Measurements from ENCODE around the gene DOCK7.
A peak's percentile ranks its signal among the peaks of the same experiment; 100 is the strongest.
"Not testable (repeated sequence)": the region's sequence is repeated elsewhere in the genome, so short reads cannot be mapped to it uniquely, and the experiment has no call there.

The DOCK7 gene

GRCh38 chr1:62677822-62678221 lies 10.4 kb downstream of the DOCK7 start:
- not testable (repeated sequence) for H4K91ac ChIP-seq (ENCODE audit: low read length); H3K4me3 ChIP-seq (ENCODE audit: insufficient read depth in 1 of 2, low read depth in 1 of 2, low read length in 2 of 2); H3K27ac ChIP-seq (ENCODE audit: low read length, poor library complexity, severe bottlenecking); H2BK5ac ChIP-seq (ENCODE audit: low read depth, low read length, poor library complexity, severe bottlenecking); H2AFZ ChIP-seq (ENCODE audit: low read depth, low read length); H3K14ac ChIP-seq (ENCODE audit: low read length in 2 of 2); DNase-seq; H2BK120ac ChIP-seq (ENCODE audit: low read depth, low read length); H3K4ac ChIP-seq (ENCODE audit: low read depth in 1 of 2, low read length in 2 of 2); H4K8ac ChIP-seq (ENCODE audit: low read length); H3K4me1 ChIP-seq (ENCODE audit: control insufficient read depth, insufficient read depth, low read depth, low read length); H2BK15ac ChIP-seq (ENCODE audit: low read depth, poor library complexity, severe bottlenecking); H3K36me3 ChIP-seq (ENCODE audit: control insufficient read depth in 1 of 2, insufficient read depth in 2 of 2, low read depth in 1 of 2, low read length in 2 of 2); H3K4me2 ChIP-seq (ENCODE audit: low read length, poor library complexity, severe bottlenecking); H3K23ac ChIP-seq (ENCODE audit: low read length in 2 of 2); H3K79me1 ChIP-seq (replicated peaks; ENCODE audit: low read length, poor library complexity, severe bottlenecking); H2BK12ac ChIP-seq (ENCODE audit: low read length in 2 of 2); H2AK5ac ChIP-seq (ENCODE audit: low read length, severe bottlenecking); H3K9me3 ChIP-seq (ENCODE audit: control insufficient read depth, low read length); H3K27me3 ChIP-seq (ENCODE audit: control insufficient read depth in 1 of 2, insufficient read depth in 1 of 2, low read length in 2 of 2); H3K18ac ChIP-seq (ENCODE audit: low read depth in 1 of 2, low read length in 2 of 2)
- peak overlapping the region; percentile 69 for H3K9ac ChIP-seq (ENCODE audit: low read length)
- no CpG with 5 or more reads among the region's 2 CpGs for WGBS

- H3K4me3 ChIP-seq (ENCODE audit: insufficient read depth in 1 of 2, low read depth in 1 of 2, low read length in 2 of 2), result peak overlapping the region in 1 of 2 experiments; percentile 32
Observed at GRCh38 chr1:62676611-62677356, 11.4 kb downstream of the DOCK7 start.

GRCh38 chr1:62673629-62674028 lies 14.6 kb downstream of the DOCK7 start:
- Histone ChIP-seq H4K91ac (ENCODE audit: low read length) (no peak overlapping the region), H3K4ac (ENCODE audit: low read depth in 1 of 2, low read length in 2 of 2) (no peak overlapping the region), H2BK15ac (ENCODE audit: low read depth, poor library complexity, severe bottlenecking) (no peak overlapping the region), H3K36me3 (ENCODE audit: control insufficient read depth in 1 of 2, insufficient read depth in 2 of 2, low read depth in 1 of 2, low read length in 2 of 2) (no peaks in the 10 kb centered on the region), H3K4me3 (ENCODE audit: insufficient read depth in 1 of 2, low read depth in 1 of 2, low read length in 2 of 2) (no peak overlapping the region), H3K23ac (ENCODE audit: low read length in 2 of 2) (no peak overlapping the region), H3K4me1 (ENCODE audit: control insufficient read depth, insufficient read depth, low read depth, low read length) (no peaks in the 10 kb centered on the region), H3K9ac (ENCODE audit: low read length) (no peak overlapping the region), H2AK5ac (ENCODE audit: low read length, severe bottlenecking) (no peak overlapping the region), H4K8ac (ENCODE audit: low read length) (no peak overlapping the region), H2BK12ac (ENCODE audit: low read length in 2 of 2) (no peak overlapping the region), H3K9me3 (ENCODE audit: control insufficient read depth, low read length) (no peaks in the 10 kb centered on the region), H3K79me1 (replicated peaks; ENCODE audit: low read length, poor library complexity, severe bottlenecking) (peaks cover 6% of the 10 kb centered on the region), H3K4me2 (ENCODE audit: low read length, poor library complexity, severe bottlenecking) (no peak overlapping the region), H3K27ac (ENCODE audit: low read length, poor library complexity, severe bottlenecking) (no peak overlapping the region), H2BK120ac (ENCODE audit: low read depth, low read length) (no peak overlapping the region), H3K14ac (ENCODE audit: low read length in 2 of 2) (no peak overlapping the region), H3K27me3 (ENCODE audit: control insufficient read depth in 1 of 2, insufficient read depth in 1 of 2, low read length in 2 of 2) (no peaks in the 10 kb centered on the region), H2BK5ac (ENCODE audit: low read depth, low read length, poor library complexity, severe bottlenecking) (no peak overlapping the region), H2AFZ (ENCODE audit: low read depth, low read length) (no peak overlapping the region), H3K18ac (ENCODE audit: low read depth in 1 of 2, low read length in 2 of 2) (no peak overlapping the region)
- DNase-seq, result no peak
- WGBS, result no CpG with 5 or more reads among the region's 1 CpG

More at GRCh38 chr1:62676611-62677356, 11.4 kb downstream of the DOCK7 start:
- H2AK5ac ChIP-seq (ENCODE audit: low read length, severe bottlenecking), result no peak overlapping the region
- no peaks in the 10 kb centered on the region for H3K36me3 ChIP-seq (ENCODE audit: control insufficient read depth in 1 of 2, insufficient read depth in 2 of 2, low read depth in 1 of 2, low read length in 2 of 2)
- no peak overlapping the region for H3K23ac ChIP-seq (ENCODE audit: low read length in 2 of 2)
- no peak overlapping the region for H2BK15ac ChIP-seq (ENCODE audit: low read depth, poor library complexity, severe bottlenecking)
- H3K27me3 ChIP-seq (ENCODE audit: control insufficient read depth in 1 of 2, insufficient read depth in 1 of 2, low read length in 2 of 2), result no peaks in the 10 kb centered on the region
- H3K4ac ChIP-seq (ENCODE audit: low read depth in 1 of 2, low read length in 2 of 2), result no peak overlapping the region
- DNase-seq, result peak; percentile 19
- H4K8ac ChIP-seq (ENCODE audit: low read length), result no peak overlapping the region
- no peak overlapping the region for H3K14ac ChIP-seq (ENCODE audit: low read length in 2 of 2)
- H3K18ac ChIP-seq (ENCODE audit: low read depth in 1 of 2, low read length in 2 of 2), result peak overlapping the region; percentile 17 to 57
- no peaks in the 10 kb centered on the region for H3K4me1 ChIP-seq (ENCODE audit: control insufficient read depth, insufficient read depth, low read depth, low read length)
- no peak overlapping the region for H2BK5ac ChIP-seq (ENCODE audit: low read depth, low read length, poor library complexity, severe bottlenecking)
- no peaks in the 10 kb centered on the region for H3K9me3 ChIP-seq (ENCODE audit: control insufficient read depth, low read length)
- H2BK120ac ChIP-seq (ENCODE audit: low read depth, low read length), result no peak overlapping the region
- peaks cover 4% of the 10 kb centered on the region for H3K79me1 ChIP-seq (replicated peaks; ENCODE audit: low read length, poor library complexity, severe bottlenecking)
- H3K27ac ChIP-seq (ENCODE audit: low read length, poor library complexity, severe bottlenecking), result no peak overlapping the region
- peak overlapping the region; percentile 69 for H3K9ac ChIP-seq (ENCODE audit: low read length)
- H4K91ac ChIP-seq (ENCODE audit: low read length), result no peak overlapping the region
- H3K4me2 ChIP-seq (ENCODE audit: low read length, poor library complexity, severe bottlenecking), result no peak overlapping the region
- H2BK12ac ChIP-seq (ENCODE audit: low read length in 2 of 2), result no peak overlapping the region
- no peak overlapping the region for H2AFZ ChIP-seq (ENCODE audit: low read depth, low read length)
- 100% methylated on average over 2 of the region's 2 CpGs for WGBS

- peaks cover 4% of the 10 kb centered on the region for H3K79me1 ChIP-seq (replicated peaks; ENCODE audit: low read length, poor library complexity, severe bottlenecking)
- H3K36me3 ChIP-seq (ENCODE audit: control insufficient read depth in 1 of 2, insufficient read depth in 2 of 2, low read depth in 1 of 2, low read length in 2 of 2), result no peaks in the 10 kb centered on the region
- no peak overlapping the region for H3K18ac ChIP-seq (ENCODE audit: low read depth in 1 of 2, low read length in 2 of 2)
- WGBS, result no CpG with 5 or more reads among the region's 1 CpG
- no peak for DNase-seq
- no peak overlapping the region for H2AFZ ChIP-seq (ENCODE audit: low read depth, low read length)
- no peaks in the 10 kb centered on the region for H3K9me3 ChIP-seq (ENCODE audit: control insufficient read depth, low read length)
- H2BK5ac ChIP-seq (ENCODE audit: low read depth, low read length, poor library complexity, severe bottlenecking), result no peak overlapping the region
- no peaks in the 10 kb centered on the region for H3K4me1 ChIP-seq (ENCODE audit: control insufficient read depth, insufficient read depth, low read depth, low read length)
- no peak overlapping the region for H3K4me3 ChIP-seq (ENCODE audit: insufficient read depth in 1 of 2, low read depth in 1 of 2, low read length in 2 of 2)
- no peak overlapping the region for H3K9ac ChIP-seq (ENCODE audit: low read length)
- H2AK5ac ChIP-seq (ENCODE audit: low read length, severe bottlenecking), result no peak overlapping the region
- H3K27me3 ChIP-seq (ENCODE audit: control insufficient read depth in 1 of 2, insufficient read depth in 1 of 2, low read length in 2 of 2), result no peaks in the 10 kb centered on the region
- no peak overlapping the region for H4K8ac ChIP-seq (ENCODE audit: low read length)
- no peak overlapping the region for H2BK12ac ChIP-seq (ENCODE audit: low read length in 2 of 2)
- H3K4me2 ChIP-seq (ENCODE audit: low read length, poor library complexity, severe bottlenecking), result no peak overlapping the region
- no peak overlapping the region for H3K23ac ChIP-seq (ENCODE audit: low read length in 2 of 2)
- no peak overlapping the region for H4K91ac ChIP-seq (ENCODE audit: low read length)
- H3K14ac ChIP-seq (ENCODE audit: low read length in 2 of 2), result no peak overlapping the region
- no peak overlapping the region for H2BK120ac ChIP-seq (ENCODE audit: low read depth, low read length)
- no peak overlapping the region for H2BK15ac ChIP-seq (ENCODE audit: low read depth, poor library complexity, severe bottlenecking)
- no peak overlapping the region for H3K4ac ChIP-seq (ENCODE audit: low read depth in 1 of 2, low read length in 2 of 2)
- no peak overlapping the region for H3K27ac ChIP-seq (ENCODE audit: low read length, poor library complexity, severe bottlenecking)
Observed at GRCh38 chr1:62672029-62672428, 16.2 kb downstream of the DOCK7 start.

Data from mesenchymal stem cell (in vitro differentiated cells and primary cell).